Measurements from ENCODE around the gene TM9SF3.
A peak's percentile ranks its signal among the peaks of the same experiment; 100 is the strongest.

TM9SF3 gene

GRCh38 chr10:96505150-96506136, 81.4 kb downstream of the TM9SF3 start:
- DNase-seq = no peak

DNA sequence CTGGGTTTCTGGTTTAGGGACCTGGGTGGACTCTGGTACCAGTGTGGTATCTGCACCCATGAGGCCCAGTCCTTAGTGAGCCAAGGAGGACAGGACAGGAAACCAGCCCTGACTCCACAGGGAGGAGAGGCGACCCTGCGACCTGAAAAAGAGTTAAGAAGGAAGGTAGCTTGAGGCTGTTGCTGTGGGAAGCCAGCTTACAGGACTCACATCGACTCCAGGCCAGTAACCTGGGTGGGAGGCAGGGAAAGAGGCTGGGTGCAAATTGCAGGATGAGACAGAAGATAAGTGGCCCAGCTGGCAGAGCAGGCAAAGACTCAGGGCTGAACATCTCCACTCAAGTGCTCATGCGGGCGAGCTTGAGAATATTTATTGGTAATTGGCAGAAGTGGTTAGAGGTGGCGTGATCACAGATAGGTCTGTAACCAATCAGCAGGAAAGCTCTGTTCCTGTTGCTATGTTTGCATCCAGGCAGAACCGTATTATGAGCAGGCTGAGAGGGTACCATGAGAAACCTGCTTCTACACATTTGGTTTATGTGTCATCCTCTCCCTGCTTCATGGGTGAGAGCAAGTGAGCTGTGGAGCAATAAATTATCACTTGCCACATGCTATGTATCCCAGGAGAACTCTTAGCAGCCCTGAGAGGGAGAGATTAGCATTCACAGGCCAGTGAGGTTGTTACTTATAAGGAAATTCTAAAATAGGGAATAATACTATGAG, 84.1 kb downstream of the TM9SF3 start:
- DNase-seq = no peak

- DNase-seq = no peak
Observed at GRCh38 chr10:96501985-96502384, 84.8 kb downstream of the TM9SF3 start.

GRCh38 chr10:96500519-96500918, 86.3 kb downstream of the TM9SF3 start:
- DNase-seq = no peak

DNA sequence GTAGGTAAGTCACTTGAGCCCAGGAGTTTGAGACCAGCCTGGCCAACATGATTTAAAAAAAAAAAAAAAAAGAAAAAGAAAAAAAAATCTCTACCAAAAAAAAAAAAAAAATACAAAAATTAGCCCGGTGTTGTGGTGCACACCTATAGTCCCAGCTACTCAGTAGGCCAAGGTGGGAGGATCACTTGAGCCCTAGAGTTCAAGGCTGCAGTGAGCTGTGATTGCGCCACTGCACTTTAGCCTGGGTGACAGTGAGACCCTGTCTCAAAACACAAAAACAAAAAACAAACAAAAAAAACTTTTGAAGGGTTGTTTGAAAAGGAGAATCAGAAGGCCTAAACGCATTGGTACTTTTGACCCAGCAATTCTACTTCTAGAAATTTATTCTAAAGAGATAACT, 86.8 kb downstream of the TM9SF3 start:
- DNase-seq = no peak

DNA sequence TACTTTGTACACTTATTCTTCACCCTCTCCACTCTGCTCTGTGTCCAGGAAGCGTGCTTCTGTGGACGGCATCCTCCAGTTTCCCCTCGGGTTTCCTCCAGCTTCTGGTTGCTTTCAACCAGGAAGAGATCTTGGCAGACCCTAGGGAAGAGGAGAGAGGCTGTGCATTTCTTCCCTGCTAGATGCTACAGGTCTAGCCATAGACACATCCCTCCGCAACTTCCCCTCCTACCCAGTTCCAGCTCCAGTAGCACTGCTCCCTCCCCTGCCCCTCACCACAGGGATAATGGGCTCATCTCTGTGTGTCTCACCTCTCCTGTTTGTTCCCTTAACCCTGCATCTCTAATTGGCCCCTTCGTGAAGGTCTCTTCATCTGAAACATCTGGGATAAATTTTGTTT, 89.4 kb downstream of the TM9SF3 start:
- DNase-seq = no peak

GRCh38 chr10:96496281-96496925, 90.4 kb downstream of the TM9SF3 start:
- no peak for DNase-seq

DNA sequence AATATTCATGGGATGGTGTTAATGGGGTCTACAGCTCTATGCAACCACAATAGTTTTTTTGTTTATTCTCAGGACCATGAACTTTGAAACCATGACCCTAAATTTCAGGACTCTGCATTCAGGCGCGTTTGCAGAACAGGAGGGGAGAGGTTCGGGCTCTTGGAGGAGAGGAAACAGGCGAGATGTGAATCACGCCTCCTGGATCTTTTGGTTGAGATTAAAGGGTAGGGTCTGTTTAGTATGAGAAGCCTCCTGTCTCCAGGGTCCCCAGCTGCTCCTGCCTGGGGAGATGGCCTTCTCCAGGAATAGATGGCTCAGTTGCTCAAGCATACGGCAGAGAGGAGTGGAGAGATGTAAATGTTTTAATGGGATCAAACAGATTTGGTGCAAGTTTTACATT, 91.3 kb downstream of the TM9SF3 start:
- DNase-seq = no peak

DNA sequence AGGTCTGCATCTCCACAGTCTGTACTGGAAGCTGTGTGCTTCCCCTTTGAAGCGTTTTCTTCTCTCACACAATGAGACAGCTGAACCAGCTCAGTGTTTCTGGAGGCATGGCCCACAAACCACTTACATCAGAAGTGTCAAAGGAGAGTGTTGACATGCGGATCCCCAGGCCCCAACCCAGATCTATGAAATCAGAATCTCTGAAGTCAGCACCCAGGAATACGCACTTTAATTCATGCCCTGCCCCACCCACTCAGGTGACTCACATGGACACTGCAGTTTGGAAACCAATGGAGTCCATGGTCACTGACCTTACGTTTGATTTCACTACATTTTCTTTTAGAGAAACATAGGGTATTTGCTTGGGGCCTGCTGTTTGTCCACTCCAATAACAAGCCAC, 92.1 kb downstream of the TM9SF3 start:
- DNase-seq = no peak

- DNase-seq = no peak
Observed at GRCh38 chr10:96493871-96494525, 92.8 kb downstream of the TM9SF3 start.

DNA sequence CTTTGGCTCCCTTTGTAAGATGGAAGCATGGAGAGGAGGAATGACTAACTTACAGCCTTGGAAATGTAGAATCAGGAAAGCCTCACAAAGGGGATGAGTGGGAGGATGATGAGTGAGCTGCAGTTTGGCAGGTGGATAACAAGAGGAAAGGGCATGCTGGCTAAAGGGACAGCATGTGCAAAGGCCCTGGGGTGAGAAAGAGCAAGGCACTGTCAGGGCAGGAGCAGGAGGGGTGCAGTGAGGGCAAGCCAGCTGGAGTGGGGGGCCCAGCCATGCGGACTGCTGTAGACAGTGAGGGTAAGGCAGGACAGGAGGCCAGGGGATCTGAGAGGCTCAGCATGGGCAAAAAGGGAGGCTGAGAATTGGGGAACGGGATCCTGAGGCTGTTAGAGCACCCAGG, 93.6 kb downstream of the TM9SF3 start:
- DNase-seq = no peak

- no peak for DNase-seq
Observed at GRCh38 chr10:96491303-96491702, 95.5 kb downstream of the TM9SF3 start.

- no peak for DNase-seq
Observed at GRCh38 chr10:96488161-96488935, 98.5 kb downstream of the TM9SF3 start.

DNA sequence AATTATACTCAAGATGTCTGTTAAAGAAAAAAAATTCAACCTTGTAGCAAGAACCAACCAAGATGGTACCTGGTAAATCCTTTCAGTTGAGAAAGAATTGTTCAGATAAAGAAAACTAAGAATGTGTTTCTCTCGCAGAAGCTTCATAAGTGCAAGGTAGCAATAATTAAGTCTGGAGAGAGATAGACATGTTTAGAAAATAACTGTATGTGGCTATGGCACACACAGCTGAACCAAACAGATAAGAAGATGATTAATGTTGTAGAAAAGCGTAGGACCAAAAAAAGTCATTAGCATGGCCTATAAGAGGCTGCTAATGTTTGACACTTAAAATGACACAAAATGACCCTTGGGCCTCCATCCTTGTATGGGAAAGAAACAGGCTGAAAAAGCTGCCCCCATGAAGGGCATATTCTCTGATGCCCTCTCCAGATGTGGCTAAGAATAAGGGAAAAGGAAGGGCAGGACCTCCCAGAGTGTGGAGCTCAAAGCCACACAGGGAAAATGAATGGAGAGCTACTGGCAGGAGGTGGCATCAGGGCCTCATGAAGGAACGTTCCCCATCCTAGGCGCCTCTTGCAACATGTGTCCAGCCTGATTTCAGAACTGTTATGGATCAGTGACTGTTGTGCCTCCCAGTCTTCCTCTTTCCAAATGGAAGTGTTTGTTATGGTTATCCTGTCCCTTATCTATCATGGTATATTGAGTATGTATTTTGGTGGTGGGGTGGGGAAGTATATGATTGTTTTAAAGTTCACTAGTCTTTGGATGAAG, 103.8 kb downstream of the TM9SF3 start:
- no peak for DNase-seq

DNA sequence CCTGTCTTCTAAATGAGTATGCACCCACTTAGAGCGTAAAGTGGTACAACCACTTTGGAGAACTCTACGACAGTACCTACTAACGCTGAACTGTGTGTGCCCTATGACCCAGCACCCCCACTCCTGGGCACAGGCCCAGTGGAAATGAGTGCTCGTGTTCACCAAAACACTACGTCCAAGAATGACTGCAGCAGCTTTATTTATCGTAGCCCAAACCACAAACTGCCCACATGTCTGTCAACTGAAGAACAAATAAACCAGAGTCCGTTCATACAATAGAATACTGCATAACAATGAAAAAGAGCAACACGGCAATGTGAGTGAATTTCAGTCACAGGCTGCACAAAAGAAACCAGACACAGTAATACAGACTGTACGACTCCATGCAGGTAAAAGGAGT, 108.5 kb downstream of the TM9SF3 start:
- DNase-seq = no peak

DNA sequence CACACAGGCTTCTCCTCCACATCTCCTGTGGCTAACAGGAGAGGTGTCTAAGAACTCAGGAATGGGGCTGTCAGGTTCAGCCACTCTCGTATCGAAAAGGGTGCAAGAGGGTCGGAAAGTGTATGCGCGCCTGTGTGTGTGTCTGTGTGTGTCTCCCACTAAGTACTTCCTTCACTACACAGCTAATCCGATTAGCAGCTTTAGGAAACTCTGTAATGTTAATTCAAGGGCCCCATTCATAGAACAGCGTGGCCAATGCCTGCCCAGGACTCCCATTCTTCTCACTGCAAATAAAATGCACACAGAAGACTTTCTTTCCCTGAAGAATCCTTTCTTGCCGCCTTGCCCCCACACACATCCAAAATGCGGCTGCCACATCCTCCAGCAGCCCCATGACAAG, 112.9 kb downstream of the TM9SF3 start:
- no peak for DNase-seq

- DNase-seq = peak; percentile 19
Observed at GRCh38 chr10:96470116-96470743, 116.6 kb downstream of the TM9SF3 start.

DNA sequence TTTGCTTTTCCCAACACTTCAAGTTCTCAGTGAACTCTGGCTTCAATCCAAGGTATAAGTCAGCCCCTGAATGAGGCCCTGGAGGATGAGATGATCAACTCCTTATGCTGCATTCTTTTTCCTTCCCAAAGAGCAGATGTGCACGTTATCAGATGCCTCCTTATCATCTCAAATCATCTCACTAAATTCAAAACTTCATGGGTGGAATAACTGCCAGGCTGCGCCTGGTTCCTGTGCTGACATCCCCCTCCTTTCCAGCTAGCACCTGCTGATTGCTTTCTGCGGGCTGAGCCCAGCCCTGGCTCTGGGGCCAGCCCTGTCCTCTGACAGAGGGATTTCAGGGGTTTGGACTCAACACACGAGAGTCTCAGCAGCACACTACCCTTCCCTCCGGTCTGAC, 118.0 kb downstream of the TM9SF3 start:
- no peak for DNase-seq

All from stimulated activated CD4-positive, alpha-beta T cell treated with anti-CD3 and anti-CD28 coated beads, Interleukin-4, amount 100 ng/mL, for 24 hours (primary cell).